HCT116 (cell line): ENCODE data around the gene FRZB. TPM values are rescaled to one million over a fixed set of nuclear protein-coding genes. Genes with fewer than 3 reads are reported as not detected.

Experiments used
- ATAC-seq: fragments of 200-7000 bp; cut with Tn5 transposase; 2 replicates; pipeline ENCODE4 v1.9.1; 2020; ENCODE audit warnings: mild to moderate bottlenecking, moderate library complexity
- BruUV-seq: library from RNA; stranded (reverse); fragments of 400-500 nt; replicated peaks from 2 replicates; lab custom pipeline; 2021; lab: Mats Ljungman, UMichigan
- CTCF ChIA-PET: fragments of 300-600 bp; sonication (Branson Sonifier 250); formaldehyde crosslinking; loops from one replicate; lab custom pipeline; 2021; ENCODE audit warnings: antibody characterized with exemption; lab: Charles Lee
- POLR2A ChIA-PET: fragments of 300-600, 350-600 bp; sonication (Branson Sonifier 250); formaldehyde crosslinking; loops from one replicate; lab custom pipeline; 2021; ENCODE audit warnings: antibody characterized with exemption; lab: Charles Lee
- RAD21 ChIA-PET, 2 experiments: fragments of 300-600 bp; sonication (Branson Sonifier 250); formaldehyde crosslinking; loops; one replicate each; lab custom pipeline; 2023; ENCODE audit warnings: low total read pairs in 2 of 2; ENCODE audit not compliant: uncharacterized antibody in 2 of 2, unreplicated experiment in 2 of 2, low non-redundant PET in 1 of 2; lab: Charles Lee
- DNase-seq: peaks from one replicate; pipeline ENCODE4 v3.0.0-alpha.2; 2010; ENCODE audit warnings: low read depth, low spot score
- H2AFZ ChIP-seq: fragments of 200-600 bp; shearing (Covaris generic), sonication (generic); 2 replicates; pipeline ENCODE4 v1.6.1; 2017; ENCODE audit warnings: low read depth, mixed run types, mixed read lengths, antibody characterized with exemption, low read length; ENCODE audit not compliant: poor library complexity, severe bottlenecking
- H3K27ac ChIP-seq: 2 replicates; pipeline ENCODE4 v1.5.1; 2012; ENCODE audit warnings: low read depth, low read length
- H3K27me3 ChIP-seq: fragments of 200-600 bp; sonication (generic); 2 replicates; pipeline ENCODE4 v1.6.1; 2016; ENCODE audit warnings: mixed run types, low read length, mixed read lengths; ENCODE audit not compliant: insufficient read depth
- H3K36me3 ChIP-seq, 2 experiments: fragments of 200-500 bp in 1 of 2; fragments of 200-600 bp in 1 of 2; sonication (Bioruptor generic) in 1 of 2; sonication (generic) in 1 of 2; 2 replicates each; pipeline versions ENCODE4 v1.5.1 to v1.6.1; 2014 to 2016; ENCODE audit warnings: low read length in 2 of 2, inconsistent platforms in 1 of 2, mixed read lengths in 1 of 2, mixed run types in 1 of 2; ENCODE audit not compliant: insufficient read depth in 2 of 2, control insufficient read depth in 1 of 2
- H3K4me1 ChIP-seq, 2 experiments: fragments of 200-600 bp in 1 of 2; sonication (generic) in 1 of 2; 2 replicates each; pipeline versions ENCODE4 v1.5.1 to v1.6.1; 2012 to 2017; ENCODE audit warnings: low read length in 2 of 2, inconsistent platforms in 1 of 2, mild to moderate bottlenecking in 1 of 2, mixed read lengths in 1 of 2, mixed run types in 1 of 2, moderate library complexity in 1 of 2; ENCODE audit not compliant: insufficient read depth in 2 of 2, control insufficient read depth in 1 of 2
- H3K4me2 ChIP-seq: fragments of 200-600 bp; sonication (generic); 2 replicates; pipeline ENCODE4 v1.6.1; 2017; ENCODE audit warnings: mixed run types, low read length, mixed read lengths
- H3K4me3 ChIP-seq, 2 experiments: fragments of 200-600 bp in 1 of 2; sonication (generic) in 1 of 2; replicated peaks in 1 of 2; 2 replicates each; pipeline ENCODE4 v1.5.1; 2011 to 2016; ENCODE audit warnings: low read length in 2 of 2, control low read depth in 1 of 2, low read depth in 1 of 2, mild to moderate bottlenecking in 1 of 2, mixed read lengths in 1 of 2, mixed run types in 1 of 2
- H3K79me2 ChIP-seq: fragments of 200-600 bp; sonication (generic); 2 replicates; pipeline ENCODE4 v1.6.1; 2017; ENCODE audit warnings: mild to moderate bottlenecking, mixed run types, low read length, moderate library complexity, mixed read lengths; ENCODE audit not compliant: insufficient read depth
- H3K9ac ChIP-seq: fragments of 200-600 bp; sonication (generic); 2 replicates; pipeline ENCODE4 v1.6.1; 2016; ENCODE audit warnings: low read length, mixed read lengths
- H3K9me2 ChIP-seq: fragments of 200-600 bp; sonication (generic), shearing (Covaris generic); 2 replicates; pipeline ENCODE4 v1.6.1; 2017; ENCODE audit warnings: mixed run types, mild to moderate bottlenecking, moderate library complexity; ENCODE audit not compliant: insufficient read depth
- H3K9me3 ChIP-seq, 2 experiments: fragments of 200-500 bp in 1 of 2; fragments of 200-600 bp in 1 of 2; sonication (Bioruptor generic) in 1 of 2; sonication (generic) in 1 of 2; 2 replicates each; pipeline ENCODE4 v1.6.1; 2014 to 2017; ENCODE audit warnings: low read length in 2 of 2, mixed read lengths in 2 of 2, inconsistent platforms in 1 of 2, low read depth in 1 of 2, mild to moderate bottlenecking in 1 of 2, mixed run types in 1 of 2, moderate library complexity in 1 of 2; ENCODE audit not compliant: control insufficient read depth in 1 of 2, insufficient read depth in 1 of 2
- H4K20me1 ChIP-seq: fragments of 200-600 bp; sonication (generic), shearing (Covaris generic); 2 replicates; pipeline ENCODE4 v1.6.1; 2017; ENCODE audit warnings: mixed run types, mild to moderate bottlenecking, moderate library complexity; ENCODE audit not compliant: insufficient read depth
- CBX3 ChIP-seq: IDR thresholded peaks from 2 replicates; pipeline ENCODE4 v1.6.1; 2012; ENCODE audit warnings: low read depth
- CEBPB ChIP-seq: IDR thresholded peaks from 2 replicates; pipeline ENCODE4 v1.6.1; 2012; ENCODE audit warnings: low read depth
- ELF1 ChIP-seq: IDR thresholded peaks from 2 replicates; pipeline ENCODE4 v1.6.1; 2012; ENCODE audit warnings: low read depth, borderline replicate concordance
- JUND ChIP-seq: IDR thresholded peaks from 2 replicates; pipeline ENCODE4 v1.6.1; 2012
- POLR2A ChIP-seq: IDR thresholded peaks from 2 replicates; pipeline ENCODE4 v1.7.0; 2011; ENCODE audit warnings: borderline replicate concordance; ENCODE audit not compliant: insufficient read depth, insufficient read length; ENCODE audit errors: extremely low read depth
- POLR2AphosphoS5 ChIP-seq: IDR thresholded peaks from 2 replicates; pipeline ENCODE4 v1.6.1; 2011; ENCODE audit warnings: mild to moderate bottlenecking, low read depth, low read length, moderate library complexity
- RAD21 ChIP-seq: IDR thresholded peaks from 2 replicates; pipeline ENCODE4 v1.6.1; 2012; ENCODE audit warnings: low read depth, mild to moderate bottlenecking
- SIN3A ChIP-seq: IDR thresholded peaks from 2 replicates; pipeline ENCODE4 v1.6.1; 2012; ENCODE audit warnings: low read depth
- SRF ChIP-seq: IDR thresholded peaks from 2 replicates; pipeline ENCODE4 v1.6.1; 2012; ENCODE audit warnings: low read depth
- YY1 ChIP-seq: IDR thresholded peaks from 2 replicates; pipeline ENCODE4 v1.6.1; 2011; ENCODE audit warnings: low read length, low read depth, moderate library complexity, mild to moderate bottlenecking; ENCODE audit not compliant: insufficient replicate concordance; ENCODE audit errors: extremely low read depth
- ZFX ChIP-seq: fragments of 450-650 bp; IDR thresholded peaks from 2 replicates; pipeline ENCODE4 v1.6.1; 2017
- intact Hi-C: fragments of 100-400 bp; cut with micrococcal nuclease; formaldehyde crosslinking; loops from 2 replicates; pipeline ENCODE4 v1.10.0; 2022
- total RNA-seq: library from RNA; stranded (reverse); gene quantifications from one replicate; pipeline ENCODE4 v1.2.1, GENCODE V29; 2021; ENCODE audit not compliant: unreplicated experiment
- TF ChIP-seq, protein P1 (sequence below): IDR thresholded peaks from 2 replicates; pipeline ENCODE4 v1.6.1; 2011; ENCODE audit warnings: mild to moderate bottlenecking, low read length, moderate library complexity; ENCODE audit not compliant: insufficient replicate concordance; ENCODE audit errors: extremely low read depth
- TF ChIP-seq, protein P2 (sequence below): IDR thresholded peaks from 2 replicates; pipeline ENCODE4 v1.6.1; 2012; ENCODE audit warnings: low read depth

FRZB gene
- total RNA-seq, 1 experiment from 2014 or later: 0.49 TPM

DNA sequence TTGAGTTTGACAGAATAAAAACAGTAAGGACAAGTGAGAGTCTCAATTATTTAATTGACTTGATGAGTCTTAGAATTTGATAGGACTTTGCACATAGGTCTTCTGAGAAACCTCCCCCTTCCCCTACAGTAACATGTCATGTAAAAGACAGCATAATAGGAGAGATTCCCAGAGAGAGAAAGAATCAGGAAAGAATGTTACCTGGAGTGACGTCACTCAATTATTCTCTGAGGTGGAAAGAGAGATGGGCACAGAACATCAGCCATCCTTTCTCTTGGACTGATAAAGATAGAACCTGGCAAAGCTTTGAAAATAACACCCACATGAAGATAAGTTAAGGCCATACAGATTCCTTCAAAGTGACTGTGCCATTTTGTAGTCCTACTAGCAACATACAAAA, 19.3 kb upstream of the FRZB start:
- Histone ChIP-seq H3K27ac (no peak overlapping the region), H3K4me2 (no peak overlapping the region), H3K36me3 (no peaks in the 10 kb centered on the region), H3K9me2 (no peaks in the 10 kb centered on the region), H3K9me3 (no peaks in the 10 kb centered on the region), H3K4me1 (no peaks in the 10 kb centered on the region), H3K4me3 (no peak overlapping the region), H3K9ac (no peak overlapping the region), H3K79me2 (no peaks in the 10 kb centered on the region)
- intact Hi-C loops: no loop called here
- DNase-seq: no peak
- POLR2A ChIA-PET: no interaction called here
- TF ChIP-seq RAD21: no peak
- TF ChIP-seq ELF1: no peak
- TF ChIP-seq POLR2A: no peak
- TF ChIP-seq, protein P1, sequence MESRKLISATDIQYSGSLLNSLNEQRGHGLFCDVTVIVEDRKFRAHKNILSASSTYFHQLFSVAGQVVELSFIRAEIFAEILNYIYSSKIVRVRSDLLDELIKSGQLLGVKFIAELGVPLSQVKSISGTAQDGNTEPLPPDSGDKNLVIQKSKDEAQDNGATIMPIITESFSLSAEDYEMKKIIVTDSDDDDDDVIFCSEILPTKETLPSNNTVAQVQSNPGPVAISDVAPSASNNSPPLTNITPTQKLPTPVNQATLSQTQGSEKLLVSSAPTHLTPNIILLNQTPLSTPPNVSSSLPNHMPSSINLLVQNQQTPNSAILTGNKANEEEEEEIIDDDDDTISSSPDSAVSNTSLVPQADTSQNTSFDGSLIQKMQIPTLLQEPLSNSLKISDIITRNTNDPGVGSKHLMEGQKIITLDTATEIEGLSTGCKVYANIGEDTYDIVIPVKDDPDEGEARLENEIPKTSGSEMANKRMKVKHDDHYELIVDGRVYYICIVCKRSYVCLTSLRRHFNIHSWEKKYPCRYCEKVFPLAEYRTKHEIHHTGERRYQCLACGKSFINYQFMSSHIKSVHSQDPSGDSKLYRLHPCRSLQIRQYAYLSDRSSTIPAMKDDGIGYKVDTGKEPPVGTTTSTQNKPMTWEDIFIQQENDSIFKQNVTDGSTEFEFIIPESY: no peak
- TF ChIP-seq CBX3: no peak
- TF ChIP-seq JUND: no peak
- no peak for TF ChIP-seq YY1
- TF ChIP-seq, protein P2, sequence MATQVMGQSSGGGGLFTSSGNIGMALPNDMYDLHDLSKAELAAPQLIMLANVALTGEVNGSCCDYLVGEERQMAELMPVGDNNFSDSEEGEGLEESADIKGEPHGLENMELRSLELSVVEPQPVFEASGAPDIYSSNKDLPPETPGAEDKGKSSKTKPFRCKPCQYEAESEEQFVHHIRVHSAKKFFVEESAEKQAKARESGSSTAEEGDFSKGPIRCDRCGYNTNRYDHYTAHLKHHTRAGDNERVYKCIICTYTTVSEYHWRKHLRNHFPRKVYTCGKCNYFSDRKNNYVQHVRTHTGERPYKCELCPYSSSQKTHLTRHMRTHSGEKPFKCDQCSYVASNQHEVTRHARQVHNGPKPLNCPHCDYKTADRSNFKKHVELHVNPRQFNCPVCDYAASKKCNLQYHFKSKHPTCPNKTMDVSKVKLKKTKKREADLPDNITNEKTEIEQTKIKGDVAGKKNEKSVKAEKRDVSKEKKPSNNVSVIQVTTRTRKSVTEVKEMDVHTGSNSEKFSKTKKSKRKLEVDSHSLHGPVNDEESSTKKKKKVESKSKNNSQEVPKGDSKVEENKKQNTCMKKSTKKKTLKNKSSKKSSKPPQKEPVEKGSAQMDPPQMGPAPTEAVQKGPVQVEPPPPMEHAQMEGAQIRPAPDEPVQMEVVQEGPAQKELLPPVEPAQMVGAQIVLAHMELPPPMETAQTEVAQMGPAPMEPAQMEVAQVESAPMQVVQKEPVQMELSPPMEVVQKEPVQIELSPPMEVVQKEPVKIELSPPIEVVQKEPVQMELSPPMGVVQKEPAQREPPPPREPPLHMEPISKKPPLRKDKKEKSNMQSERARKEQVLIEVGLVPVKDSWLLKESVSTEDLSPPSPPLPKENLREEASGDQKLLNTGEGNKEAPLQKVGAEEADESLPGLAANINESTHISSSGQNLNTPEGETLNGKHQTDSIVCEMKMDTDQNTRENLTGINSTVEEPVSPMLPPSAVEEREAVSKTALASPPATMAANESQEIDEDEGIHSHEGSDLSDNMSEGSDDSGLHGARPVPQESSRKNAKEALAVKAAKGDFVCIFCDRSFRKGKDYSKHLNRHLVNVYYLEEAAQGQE: no peak
- no peak for TF ChIP-seq SRF
- TF ChIP-seq ZFX: no peak
- no peak for TF ChIP-seq SIN3A
- no peak for TF ChIP-seq POLR2AphosphoS5
- no peak for TF ChIP-seq CEBPB
- TF ChIP-seq, all 23 proteins: peak for 0
- no TSS peak for BruUV-seq
- H3K27me3 ChIP-seq: no peaks in the 10 kb centered on the region
- ATAC-seq: no peak
- CTCF ChIA-PET: no interaction called here
- H2AFZ ChIP-seq: no peak overlapping the region
- RAD21 ChIA-PET: no interaction called here
- H4K20me1 ChIP-seq: no peaks in the 10 kb centered on the region; the same call in 1 of the 2 replicates
